GM21529 (cell line): ENCODE data around the gene COL6A2.
"Not testable (repeated sequence)": the region's sequence is repeated elsewhere in the genome, so short reads cannot be mapped to it uniquely, and the experiment has no call there.

Experiments
- ATAC-seq: cut with Tn5 transposase; IDR thresholded peaks from one replicate; pipeline ENCODE4 v1.9.1; 2021; ENCODE audit not compliant: unreplicated experiment

Gene COL6A2

DNA sequence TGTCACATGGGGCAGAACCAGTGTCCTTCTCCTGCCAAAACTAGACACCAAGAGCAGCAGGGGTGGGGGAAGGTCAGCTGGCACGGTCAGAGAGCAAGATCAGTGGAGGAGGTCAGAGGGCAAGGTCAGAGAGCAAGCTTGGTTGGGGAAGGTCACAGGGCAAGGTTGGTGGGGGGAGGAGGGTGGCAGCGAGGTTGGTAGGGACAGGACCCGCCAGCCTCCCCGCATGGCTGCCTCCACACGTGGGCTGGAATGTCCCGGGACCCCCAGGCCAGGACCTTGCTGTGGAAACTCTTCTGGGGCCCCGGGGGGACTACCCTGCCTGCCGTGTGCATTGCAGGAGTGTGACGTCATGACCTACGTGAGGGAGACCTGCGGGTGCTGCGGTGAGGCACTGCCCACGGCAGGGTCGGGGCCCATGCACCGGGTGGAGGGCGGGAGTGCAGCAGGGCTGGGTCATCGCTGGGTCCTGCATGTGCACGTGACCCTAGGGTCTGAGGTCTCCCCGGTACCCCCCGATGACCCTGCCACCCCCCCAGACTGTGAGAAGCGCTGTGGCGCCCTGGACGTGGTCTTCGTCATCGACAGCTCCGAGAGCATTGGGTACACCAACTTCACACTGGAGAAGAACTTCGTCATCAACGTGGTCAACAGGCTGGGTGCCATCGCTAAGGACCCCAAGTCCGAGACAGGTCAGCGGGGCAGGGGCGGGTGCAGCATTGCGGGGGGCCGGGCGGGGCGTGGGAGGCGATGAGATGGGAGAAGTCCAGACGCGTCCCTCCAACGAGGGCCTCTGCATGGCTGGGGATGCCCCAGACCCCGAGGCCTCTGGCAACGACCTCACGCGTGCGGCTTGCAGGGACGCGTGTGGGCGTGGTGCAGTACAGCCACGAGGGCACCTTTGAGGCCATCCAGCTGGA is 27.3 kb downstream of the COL6A2 start:
- ATAC-seq: no peak

DNA sequence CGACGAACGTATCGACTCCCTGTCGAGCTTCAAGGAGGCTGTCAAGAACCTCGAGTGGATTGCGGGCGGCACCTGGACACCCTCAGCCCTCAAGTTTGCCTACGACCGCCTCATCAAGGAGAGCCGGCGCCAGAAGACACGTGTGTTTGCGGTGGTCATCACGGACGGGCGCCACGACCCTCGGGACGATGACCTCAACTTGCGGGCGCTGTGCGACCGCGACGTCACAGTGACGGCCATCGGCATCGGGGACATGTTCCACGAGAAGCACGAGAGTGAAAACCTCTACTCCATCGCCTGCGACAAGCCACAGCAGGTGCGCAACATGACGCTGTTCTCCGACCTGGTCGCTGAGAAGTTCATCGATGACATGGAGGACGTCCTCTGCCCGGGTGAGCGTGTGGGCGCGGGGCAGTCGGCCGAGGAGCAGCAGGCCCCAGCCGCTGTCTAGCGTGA is 28.0 kb downstream of the COL6A2 start:
- ATAC-seq: no peak

DNA sequence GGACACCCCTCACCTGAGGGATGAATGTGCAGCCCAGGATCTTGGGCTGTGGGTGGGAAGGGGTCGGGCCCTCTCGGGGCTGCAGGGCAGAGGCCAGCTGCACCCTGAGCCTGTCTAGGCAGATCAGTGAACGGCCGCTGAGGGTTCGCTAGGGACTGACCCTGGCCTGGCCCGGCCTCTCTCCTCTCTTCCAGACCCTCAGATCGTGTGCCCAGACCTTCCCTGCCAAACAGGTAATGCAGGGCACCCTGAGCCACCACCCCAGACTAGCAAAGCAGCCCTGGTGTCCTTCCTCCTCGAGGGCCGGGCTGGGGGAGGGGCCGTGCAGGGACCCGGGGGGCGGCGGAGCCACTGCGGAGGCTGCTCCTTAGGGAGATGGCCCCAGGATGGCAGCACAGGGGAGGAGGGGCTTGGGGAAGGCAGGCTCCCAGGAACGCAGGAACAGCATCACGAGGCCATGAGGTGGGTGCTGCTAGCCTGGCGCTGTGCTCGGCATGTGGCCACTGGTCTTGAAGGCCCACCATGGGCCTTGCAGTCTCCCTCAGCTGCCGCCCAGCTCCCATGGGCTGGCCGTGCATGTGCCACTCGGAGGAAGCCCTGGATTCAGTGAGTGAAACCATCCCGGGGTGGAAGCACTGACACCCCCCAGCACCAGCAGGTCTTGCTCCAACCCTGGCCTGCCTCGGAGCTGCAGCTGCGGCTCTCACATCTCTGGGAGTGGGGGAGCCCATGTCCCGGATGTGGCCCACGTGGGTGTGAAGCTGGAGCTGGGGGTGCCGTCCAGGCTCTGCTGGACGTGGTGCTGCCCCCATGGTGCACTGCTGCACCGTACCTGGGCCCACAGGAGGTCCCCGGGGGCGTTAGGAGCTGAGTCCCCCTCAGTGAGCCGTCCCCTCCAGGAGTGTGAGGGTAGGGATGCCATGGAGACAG is 28.7 kb downstream of the COL6A2 start:
- no peak for ATAC-seq

DNA sequence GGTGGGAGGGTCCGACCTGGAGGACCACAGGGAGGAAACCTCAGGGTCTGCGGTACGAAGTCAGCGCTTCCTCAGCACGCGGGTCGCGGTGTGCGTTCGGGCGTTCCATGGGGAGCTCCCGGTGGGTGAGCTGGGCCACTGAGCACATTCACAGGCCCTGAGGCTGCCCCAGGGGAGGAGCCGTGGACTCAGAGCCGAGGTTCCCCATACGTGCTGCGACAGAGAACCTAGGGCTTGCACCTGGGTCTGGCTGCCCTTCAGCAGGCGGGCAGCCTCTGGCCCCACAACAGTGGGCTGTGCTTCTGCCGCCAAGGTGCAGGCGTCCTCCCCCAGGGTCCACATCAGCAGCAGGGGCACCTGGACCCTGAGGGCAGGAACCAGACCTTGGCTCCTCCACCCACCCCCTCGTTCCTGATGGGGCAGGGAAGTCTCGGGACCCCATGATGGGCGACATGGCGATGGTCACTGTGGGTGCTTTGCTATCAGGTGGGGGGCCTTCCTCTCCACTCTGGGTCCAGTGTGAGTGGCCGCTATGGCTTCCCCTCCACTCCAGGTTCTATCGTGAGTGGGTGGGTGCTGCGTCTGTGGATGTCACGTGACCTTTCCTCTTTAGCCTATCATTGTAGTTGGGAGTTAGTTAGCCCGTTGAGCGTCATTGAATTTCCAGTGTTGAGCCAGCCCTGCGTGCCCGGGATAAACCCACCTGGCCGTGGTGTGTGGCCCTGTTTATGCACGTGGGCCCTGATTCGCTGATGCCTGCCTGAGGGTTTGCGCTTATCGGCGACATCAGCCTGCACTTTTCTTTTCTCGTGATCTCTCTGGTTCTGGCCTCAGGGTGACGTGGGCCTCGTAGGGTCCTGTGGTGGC is 29.6 kb downstream of the COL6A2 start:
- no peak for ATAC-seq

DNA sequence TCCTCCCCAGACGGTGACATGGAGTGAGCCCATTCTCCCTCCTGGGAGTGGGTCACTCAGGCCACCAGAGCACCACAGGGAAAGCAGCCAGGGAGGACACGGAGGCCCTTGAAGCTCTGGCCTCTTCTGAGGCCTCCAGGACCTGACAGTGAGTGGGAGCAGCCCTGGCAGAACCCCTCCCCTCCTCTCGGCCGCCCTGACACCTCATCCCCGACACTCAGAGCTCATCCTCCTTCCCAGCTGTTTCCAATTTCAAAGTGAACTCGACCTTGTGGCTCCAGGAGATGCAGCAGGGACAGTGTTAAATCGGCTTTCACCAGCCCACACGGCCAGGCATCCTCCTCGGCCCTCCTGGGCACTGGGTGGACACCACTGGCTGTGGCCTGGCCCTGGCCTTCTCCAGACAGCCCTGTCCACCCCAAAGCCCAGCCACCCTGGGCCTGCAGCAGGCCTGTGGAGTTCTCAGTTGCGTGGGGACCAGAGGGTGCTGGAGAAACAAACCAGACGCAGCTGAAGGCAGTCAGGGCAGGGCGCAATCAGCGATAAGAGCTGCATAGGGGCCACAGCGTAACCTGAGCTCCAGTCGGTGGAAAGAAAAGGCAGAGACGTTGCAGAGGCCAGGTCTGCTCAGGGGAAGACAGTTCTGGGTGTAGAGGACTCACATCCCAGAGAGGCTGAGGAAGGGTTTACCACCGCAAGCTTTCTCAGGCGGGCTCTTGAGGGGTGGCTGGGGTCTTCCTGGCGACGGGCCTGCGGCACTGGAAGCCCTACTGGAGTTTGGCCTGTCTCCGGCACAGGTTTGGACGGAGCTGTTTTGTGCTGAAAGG is 30.4 kb downstream of the COL6A2 start:
- no peak for ATAC-seq

DNA sequence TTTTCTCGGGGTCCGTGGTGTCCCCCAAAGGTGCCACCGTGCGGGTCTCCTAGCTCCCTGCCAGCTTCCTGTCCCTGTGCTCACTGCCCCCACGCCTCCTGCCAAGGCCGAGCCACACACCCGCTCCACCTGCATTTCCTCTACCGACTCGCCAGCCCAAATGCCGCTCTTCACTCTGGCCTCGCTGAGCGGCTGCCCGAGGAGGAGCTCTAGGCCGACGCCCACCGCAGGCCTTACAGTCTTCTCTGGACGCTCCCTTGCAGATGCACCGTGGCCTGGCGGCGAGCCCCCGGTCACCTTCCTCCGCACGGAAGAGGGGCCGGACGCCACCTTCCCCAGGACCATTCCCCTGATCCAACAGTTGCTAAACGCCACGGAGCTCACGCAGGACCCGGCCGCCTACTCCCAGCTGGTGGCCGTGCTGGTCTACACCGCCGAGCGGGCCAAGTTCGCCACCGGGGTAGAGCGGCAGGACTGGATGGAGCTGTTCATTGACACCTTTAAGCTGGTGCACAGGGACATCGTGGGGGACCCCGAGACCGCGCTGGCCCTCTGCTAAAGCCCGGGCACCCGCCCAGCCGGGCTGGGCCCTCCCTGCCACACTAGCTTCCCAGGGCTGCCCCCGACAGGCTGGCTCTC is 31.1 kb downstream of the COL6A2 start:
- ATAC-seq: no peak

DNA sequence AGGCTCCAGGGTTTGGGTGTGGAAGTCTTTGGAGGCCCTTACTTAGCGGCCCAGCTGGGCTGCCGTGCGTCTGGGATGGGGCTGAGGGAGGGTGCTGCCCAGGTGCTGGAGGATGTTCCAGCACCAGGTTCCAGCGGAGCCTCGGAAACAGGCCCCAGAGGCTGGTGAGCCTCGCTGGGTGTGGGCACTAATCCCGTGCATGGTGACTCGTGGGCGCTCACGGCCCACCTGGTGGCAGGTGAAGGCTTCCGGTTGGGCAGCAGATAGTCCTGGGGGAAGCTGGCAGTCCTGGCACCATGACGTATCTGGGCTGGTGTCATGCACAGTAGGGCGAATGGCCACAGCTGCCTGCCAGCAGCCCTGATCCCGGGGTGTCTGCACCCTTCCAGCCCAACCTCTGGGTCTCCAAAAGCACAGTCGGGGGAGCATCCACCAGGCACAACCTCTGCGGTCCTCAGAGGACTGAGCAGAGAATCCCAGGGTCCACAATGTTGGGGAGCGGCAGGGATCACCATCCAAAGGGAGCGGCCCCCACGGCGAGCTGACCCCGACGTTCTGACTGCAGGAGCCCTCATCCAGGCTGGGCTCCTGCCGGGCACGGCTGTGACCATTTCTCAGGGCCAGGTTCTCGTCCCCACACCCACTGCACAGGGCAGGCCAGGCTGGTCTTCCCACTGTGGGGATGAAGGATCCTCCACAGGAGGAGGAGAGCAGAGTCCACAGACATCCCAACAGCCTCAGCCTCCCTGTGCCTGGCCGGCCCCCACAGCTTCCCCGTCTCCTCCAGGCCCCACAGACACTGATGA is 32.1 kb downstream of the COL6A2 start:
- ATAC-seq: no peak

DNA sequence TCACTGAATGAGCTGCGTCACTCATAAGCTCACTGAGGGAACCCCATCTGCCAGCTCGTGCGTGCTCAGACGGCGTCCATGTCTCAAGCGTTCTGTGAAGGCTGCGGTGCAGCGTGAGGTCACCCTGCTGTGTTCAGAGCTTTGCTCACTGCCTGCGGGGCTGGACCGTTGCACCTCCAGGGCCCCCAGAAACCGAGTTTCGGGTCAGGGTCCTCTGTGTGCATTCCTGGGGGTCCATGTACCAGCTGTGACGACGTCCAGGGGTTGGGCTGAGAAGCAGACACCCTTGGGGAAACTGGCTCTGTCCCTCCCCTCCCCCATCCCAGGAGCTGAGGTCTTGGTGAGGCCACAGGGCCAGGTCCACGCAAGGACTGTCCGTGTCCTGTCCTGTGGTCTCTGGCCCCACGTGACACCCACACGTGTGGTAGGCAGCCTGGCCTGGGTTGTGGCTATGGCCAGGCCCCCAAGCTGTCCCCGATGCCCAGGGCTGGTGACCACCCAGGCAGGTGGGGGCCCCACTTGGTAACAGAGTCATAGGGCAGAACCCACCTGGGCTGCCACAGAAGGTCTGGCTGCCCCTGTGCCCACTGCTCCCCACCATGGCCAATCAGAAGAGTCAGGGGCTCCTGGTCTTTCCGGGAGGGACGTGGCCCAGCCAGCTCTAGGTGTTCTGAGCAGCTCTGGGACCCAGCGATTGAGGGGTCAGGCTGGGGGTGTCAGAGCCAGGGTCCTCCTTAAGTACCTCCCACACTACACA is 33.1 kb downstream of the COL6A2 start:
- no peak for ATAC-seq

DNA sequence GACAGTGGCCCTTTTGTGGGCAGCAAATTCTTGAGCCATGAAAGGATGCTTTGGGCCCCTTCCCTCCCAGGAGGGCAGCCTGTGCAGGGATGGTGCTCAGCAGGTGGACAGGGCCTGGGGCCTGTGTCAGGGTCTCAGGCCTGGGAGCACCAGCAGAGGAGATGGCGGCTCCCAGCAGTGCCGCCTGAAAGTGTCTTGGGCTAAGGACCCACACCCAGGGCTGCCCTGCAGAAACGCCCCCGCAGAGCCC is 33.6 kb downstream of the COL6A2 start:
- no peak for ATAC-seq

DNA sequence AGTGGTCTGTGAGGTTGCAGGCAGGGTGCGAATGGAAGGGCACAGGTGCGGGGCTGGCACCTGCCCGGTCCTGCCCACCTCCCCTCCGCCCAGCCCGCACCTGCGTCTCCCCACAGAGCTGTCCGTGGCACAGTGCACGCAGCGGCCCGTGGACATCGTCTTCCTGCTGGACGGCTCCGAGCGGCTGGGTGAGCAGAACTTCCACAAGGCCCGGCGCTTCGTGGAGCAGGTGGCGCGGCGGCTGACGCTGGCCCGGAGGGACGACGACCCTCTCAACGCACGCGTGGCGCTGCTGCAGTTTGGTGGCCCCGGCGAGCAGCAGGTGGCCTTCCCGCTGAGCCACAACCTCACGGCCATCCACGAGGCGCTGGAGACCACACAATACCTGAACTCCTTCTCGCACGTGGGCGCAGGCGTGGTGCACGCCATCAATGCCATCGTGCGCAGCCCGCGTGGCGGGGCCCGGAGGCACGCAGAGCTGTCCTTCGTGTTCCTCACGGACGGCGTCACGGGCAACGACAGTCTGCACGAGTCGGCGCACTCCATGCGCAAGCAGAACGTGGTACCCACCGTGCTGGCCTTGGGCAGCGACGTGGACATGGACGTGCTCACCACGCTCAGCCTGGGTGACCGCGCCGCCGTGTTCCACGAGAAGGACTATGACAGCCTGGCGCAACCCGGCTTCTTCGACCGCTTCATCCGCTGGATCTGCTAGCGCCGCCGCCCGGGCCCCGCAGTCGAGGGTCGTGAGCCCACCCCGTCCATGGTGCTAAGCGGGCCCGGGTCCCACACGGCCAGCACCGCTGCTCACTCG is 34.1 kb downstream of the COL6A2 start:
- no peak for ATAC-seq

DNA sequence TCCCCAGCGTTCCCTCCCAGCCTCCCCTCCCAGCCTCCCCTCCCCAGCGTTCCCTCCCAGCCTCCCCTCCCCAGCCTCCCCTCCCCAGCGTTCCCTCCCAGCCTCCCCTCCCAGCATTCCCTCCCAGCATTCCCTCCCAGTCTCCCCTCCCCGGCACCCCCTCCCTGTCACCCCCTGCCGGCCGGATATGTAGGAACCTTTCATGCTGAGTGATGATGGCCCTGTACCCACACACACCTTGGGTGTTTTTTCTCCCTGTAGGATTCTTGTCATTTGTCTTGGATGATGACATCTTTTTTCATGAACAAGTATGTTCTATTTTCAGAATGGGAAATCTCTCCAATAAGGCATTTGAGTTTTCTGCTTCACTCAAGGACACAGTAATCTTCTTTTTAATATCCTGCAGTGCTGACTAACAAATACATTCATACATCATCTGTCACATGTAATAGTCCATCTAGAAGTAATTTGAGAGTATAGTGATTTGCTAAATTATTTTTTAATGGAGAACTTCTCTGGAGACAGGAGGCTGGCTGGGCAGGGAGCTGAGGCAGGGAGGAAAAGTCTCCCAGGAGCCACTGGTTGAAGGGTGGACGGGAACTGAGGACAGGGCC is 38.0 kb downstream of the COL6A2 start:
- ATAC-seq: no peak

DNA sequence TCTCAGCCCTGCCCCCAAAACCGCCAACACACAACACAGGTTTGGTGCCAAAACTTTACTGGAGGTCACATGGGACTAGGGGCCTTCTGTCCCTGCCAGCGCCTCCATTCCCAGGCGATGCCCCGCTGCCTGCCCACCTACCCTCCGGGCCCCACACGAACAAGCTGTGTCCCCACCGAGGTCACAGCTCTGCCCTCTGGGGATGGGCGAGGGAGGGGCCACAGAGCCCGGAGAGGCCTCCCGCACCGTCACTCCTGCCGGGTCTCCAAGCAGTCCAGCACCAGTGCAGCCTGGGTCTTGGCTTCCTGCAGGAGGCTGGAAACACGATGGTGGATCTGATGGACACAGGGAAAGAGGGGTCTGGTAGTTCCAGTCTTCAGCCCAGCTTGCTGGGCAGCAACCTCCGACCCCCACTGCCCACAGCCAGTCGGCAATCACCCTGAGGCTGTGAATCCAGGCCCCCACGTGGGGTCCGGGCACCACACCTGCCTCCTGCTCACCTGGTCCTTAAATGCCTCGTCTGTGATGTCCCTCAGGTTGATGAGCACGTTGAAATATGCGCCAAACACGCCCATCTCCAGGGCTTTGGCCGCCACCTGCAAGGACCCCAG is 38.9 kb downstream of the COL6A2 start:
- ATAC-seq: no peak

DNA sequence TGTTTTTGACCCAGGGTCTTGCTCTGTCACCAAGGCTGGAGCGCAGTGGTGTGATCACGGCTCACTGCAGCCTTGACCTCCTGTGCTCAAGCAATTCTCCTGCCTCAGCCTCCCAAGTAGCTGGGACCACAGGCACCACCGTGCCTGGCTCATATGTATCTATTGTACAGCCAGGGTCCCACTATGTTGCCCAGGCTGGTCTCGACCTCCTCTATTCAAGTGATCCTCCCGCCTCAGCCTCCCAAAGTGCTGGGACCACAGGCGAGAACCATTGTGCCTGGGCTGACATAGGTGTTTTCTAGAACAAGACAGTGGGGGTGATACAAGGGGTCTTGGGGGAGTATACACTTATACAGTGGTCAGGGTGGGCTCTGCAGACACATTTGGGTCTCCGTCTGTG is 40.0 kb downstream of the COL6A2 start:
- ATAC-seq: no peak

DNA sequence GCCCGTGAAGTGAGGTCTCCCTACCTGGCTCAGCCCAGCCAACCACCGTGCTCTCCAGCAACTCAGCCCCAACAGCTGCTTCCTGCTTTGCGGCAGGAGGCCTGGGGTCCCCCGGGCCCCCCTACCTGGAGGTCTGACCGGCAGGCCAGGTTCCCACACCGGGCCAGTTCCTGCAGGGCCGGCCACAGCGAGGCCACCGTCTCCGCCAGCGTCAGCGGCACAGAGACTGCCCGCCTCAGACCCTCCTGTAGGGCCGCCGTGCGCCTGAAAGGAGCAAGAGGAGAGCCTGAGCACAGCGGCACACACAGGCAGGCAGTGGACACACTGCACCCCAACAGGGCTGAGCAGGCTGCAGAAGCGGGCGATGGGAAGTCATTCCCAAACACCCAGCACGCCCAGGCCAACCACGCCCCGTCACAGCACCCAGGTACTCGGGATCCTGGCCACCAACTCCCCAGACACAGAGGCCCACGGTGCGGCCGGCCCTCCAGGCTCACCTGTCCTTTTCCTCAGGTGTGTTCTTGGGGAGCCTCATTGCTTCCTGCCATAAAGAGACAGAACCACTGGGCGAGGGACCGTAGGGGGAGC is 40.6 kb downstream of the COL6A2 start:
- ATAC-seq: no peak

DNA sequence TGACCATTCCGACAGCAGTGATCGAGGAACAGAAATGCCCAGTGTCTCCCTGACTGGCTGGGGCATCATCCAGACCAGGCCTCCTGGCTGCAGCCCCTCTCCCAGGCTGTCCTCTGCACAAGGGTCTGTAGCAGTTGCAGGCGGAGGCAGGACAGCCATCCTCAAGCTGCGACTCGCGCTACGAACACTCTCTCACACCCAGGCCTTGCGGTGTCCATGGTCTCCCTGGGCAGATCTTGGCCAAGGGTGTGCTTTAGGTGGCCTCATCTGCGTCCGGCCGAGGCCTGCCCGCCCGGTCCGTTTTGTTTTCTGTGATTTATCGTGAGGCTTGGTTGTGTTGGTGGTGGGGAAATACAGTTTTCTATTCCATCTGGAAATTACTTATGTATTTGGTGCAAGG is 41.8 kb downstream of the COL6A2 start:
- no peak for ATAC-seq

DNA sequence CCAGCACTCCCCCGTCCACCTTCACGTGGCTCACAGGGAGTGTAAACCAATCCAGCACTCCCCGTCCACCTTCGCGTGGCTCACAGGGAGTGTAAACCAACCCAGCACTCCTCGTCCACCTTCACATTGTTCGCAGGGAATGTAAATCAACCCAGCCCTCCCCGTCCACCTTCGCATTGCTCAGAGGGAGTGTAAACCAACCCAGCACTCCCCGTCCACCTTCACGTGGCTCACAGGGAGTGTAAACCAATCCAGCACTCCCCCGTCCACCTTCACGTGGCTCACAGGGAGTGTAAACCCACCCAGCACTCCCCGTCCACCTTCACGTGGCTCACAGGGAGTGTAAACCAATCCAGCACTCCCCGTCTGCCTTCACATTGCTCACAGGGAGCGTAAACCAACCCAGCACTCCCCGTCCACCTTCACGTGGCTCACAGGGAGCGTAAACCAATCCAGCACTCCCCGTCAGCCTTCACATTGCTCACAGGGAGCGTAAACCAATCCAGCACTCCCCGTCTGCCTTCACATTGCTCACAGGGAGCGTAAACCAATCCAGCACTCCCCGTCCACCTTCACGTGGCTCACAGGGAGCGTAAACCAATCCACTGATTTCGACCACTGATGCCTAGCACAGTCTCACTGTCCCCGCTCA is 42.6 kb downstream of the COL6A2 start:
- not testable (repeated sequence) for ATAC-seq
